MCF 10A (cell line): ENCODE results near the gene BRD7. TPM values are rescaled to one million over a fixed set of nuclear protein-coding genes. Genes with fewer than 3 reads are reported as not detected.

Source experiments
- BruUV-seq: library from RNA; stranded (reverse); fragments of 400-500 nt; replicated peaks from 2 replicates; lab custom pipeline; 2021; lab: Mats Ljungman, UMichigan
- CTCF ChIA-PET: fragments of 300-600 bp; sonication (Branson Sonifier 250); formaldehyde crosslinking; extraction: SDS; loops from one replicate; lab custom pipeline; 2021; ENCODE audit warnings: antibody characterized with exemption, inconsistent platforms; lab: Yijun Ruan, JAX
- POLR2A ChIA-PET: fragments of 300-600, 350-650 bp; sonication (Branson Sonifier 250); formaldehyde crosslinking; extraction: SDS; loops from one replicate; lab custom pipeline; 2020; ENCODE audit warnings: antibody characterized with exemption, inconsistent platforms; lab: Yijun Ruan, JAX
- DNase-seq: peaks from one replicate; pipeline ENCODE4 v3.0.0-alpha.2; 2018; ENCODE audit not compliant: unreplicated experiment
- H3K27ac Mint-ChIP-seq: one replicate; pipeline ENCODE4 v1.8.0; 2022; ENCODE audit warnings: mild to moderate bottlenecking, low read depth, mixed read lengths; ENCODE audit not compliant: unreplicated experiment
- H3K27me3 Mint-ChIP-seq: one replicate; pipeline ENCODE4 v1.8.0; 2022; ENCODE audit warnings: mixed read lengths; ENCODE audit not compliant: insufficient read depth, unreplicated experiment
- H3K36me3 Mint-ChIP-seq: one replicate; pipeline ENCODE4 v1.8.0; 2022; ENCODE audit warnings: mild to moderate bottlenecking, moderate library complexity, mixed read lengths; ENCODE audit not compliant: insufficient read depth, unreplicated experiment
- H3K4me1 Mint-ChIP-seq: one replicate; pipeline ENCODE4 v1.8.0; 2022; ENCODE audit warnings: mixed read lengths; ENCODE audit not compliant: insufficient read depth, unreplicated experiment
- H3K4me3 Mint-ChIP-seq: one replicate; pipeline ENCODE4 v1.8.0; 2022; ENCODE audit warnings: mild to moderate bottlenecking, moderate library complexity, mixed read lengths; ENCODE audit not compliant: unreplicated experiment
- H3K9me3 Mint-ChIP-seq: one replicate; pipeline ENCODE4 v1.8.0; 2022; ENCODE audit warnings: mixed read lengths; ENCODE audit not compliant: unreplicated experiment
- intact Hi-C: fragments of 100-400 bp; cut with micrococcal nuclease; formaldehyde crosslinking; loops from 2 replicates; pipeline ENCODE4 v1.14.1; 2022
- total RNA-seq: library from RNA; stranded (reverse); gene quantifications from 2 replicates; pipeline ENCODE4 v1.2.3, GENCODE V29; 2022
- TF ChIP-seq, protein P1 (sequence below): fragments of 200-600 bp; IDR thresholded peaks from one replicate; pipeline ENCODE4 v1.8.0; 2022; ENCODE audit warnings: antibody characterized with exemption, mild to moderate bottlenecking; ENCODE audit not compliant: unreplicated experiment

Gene BRD7
- total RNA-seq, 1 experiment from 2014 or later, result 75.9 TPM

- TF ChIP-seq, protein P1, sequence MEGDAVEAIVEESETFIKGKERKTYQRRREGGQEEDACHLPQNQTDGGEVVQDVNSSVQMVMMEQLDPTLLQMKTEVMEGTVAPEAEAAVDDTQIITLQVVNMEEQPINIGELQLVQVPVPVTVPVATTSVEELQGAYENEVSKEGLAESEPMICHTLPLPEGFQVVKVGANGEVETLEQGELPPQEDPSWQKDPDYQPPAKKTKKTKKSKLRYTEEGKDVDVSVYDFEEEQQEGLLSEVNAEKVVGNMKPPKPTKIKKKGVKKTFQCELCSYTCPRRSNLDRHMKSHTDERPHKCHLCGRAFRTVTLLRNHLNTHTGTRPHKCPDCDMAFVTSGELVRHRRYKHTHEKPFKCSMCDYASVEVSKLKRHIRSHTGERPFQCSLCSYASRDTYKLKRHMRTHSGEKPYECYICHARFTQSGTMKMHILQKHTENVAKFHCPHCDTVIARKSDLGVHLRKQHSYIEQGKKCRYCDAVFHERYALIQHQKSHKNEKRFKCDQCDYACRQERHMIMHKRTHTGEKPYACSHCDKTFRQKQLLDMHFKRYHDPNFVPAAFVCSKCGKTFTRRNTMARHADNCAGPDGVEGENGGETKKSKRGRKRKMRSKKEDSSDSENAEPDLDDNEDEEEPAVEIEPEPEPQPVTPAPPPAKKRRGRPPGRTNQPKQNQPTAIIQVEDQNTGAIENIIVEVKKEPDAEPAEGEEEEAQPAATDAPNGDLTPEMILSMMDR, result no peak
- Mint-ChIP-seq H3K4me3 (no peak overlapping the region), H3K9me3 (no peaks in the 10 kb centered on the region), H3K4me1 (no peaks in the 10 kb centered on the region), H3K36me3 (no peaks in the 10 kb centered on the region), H3K27me3 (no peaks in the 10 kb centered on the region), H3K27ac (no peak overlapping the region)
- DNase-seq, result no peak
- intact Hi-C loops, result no loop called here
- ChIA-PET POLR2A (no interaction called here), CTCF (interaction anchor here (0.8 to 1.2 kb wide), 2 partner anchors 9 to 521 kb away, joined by 3 to 4 read pairs; no protein-coding TSS in a partner anchor)
- no TSS peak for BruUV-seq
Measured at GRCh38 chr16:50285406-50286003, 83.3 kb downstream of the BRD7 start.

DNA sequence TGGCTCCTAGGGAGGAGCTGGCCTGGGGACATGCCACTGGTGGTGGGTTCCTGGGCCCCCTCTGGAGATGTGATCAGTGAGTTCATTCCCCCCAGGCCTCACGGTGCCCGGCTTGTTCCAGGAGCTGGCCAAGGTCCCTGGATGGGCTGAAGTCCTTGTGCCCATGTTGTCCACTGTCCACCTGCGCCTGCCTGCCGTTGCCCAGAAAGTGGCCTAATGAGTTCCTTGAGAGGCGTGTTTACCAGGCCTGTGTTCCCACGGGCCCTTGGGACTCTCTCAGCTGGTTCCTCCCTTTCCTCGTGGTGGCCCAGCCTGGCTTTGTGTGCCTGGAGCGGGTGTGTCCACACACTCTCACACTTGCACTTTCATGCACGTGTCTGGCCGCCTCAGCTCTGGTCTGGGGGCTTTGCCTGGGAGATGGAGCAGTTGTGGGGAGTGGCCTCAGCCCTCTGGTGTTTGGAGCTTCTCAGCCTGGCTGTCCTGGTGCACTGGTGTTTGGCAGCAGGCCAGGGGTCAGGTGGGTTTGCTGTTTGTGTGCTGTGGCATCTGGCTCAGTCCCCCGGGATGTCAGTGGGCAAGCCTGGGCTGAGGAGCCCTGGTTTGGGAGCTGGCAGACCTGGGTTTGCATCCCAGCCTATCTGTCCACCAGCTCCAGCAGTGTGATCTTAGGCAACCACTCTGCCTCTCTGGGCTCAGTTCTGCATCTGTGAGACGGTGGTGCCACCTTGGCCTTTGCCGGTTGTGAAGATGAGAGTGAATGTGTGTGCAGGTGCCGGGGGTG is 84.5 kb downstream of the BRD7 start:
- Mint-ChIP-seq H3K27ac (no peak overlapping the region), H3K4me3 (no peak overlapping the region), H3K36me3 (no peaks in the 10 kb centered on the region), H3K27me3 (no peaks in the 10 kb centered on the region), H3K9me3 (no peaks in the 10 kb centered on the region), H3K4me1 (no peaks in the 10 kb centered on the region)
- BruUV-seq, result no TSS peak
- DNase-seq, result no peak
- TF ChIP-seq, protein P1, result no peak
- intact Hi-C loops, result no loop called here
- POLR2A ChIA-PET, result no interaction called here
- CTCF ChIA-PET, result interaction anchor here (0.6 to 0.7 kb wide), 2 partner anchors 11 kb away, joined by 3 to 5 read pairs; no protein-coding TSS in a partner anchor

DNA sequence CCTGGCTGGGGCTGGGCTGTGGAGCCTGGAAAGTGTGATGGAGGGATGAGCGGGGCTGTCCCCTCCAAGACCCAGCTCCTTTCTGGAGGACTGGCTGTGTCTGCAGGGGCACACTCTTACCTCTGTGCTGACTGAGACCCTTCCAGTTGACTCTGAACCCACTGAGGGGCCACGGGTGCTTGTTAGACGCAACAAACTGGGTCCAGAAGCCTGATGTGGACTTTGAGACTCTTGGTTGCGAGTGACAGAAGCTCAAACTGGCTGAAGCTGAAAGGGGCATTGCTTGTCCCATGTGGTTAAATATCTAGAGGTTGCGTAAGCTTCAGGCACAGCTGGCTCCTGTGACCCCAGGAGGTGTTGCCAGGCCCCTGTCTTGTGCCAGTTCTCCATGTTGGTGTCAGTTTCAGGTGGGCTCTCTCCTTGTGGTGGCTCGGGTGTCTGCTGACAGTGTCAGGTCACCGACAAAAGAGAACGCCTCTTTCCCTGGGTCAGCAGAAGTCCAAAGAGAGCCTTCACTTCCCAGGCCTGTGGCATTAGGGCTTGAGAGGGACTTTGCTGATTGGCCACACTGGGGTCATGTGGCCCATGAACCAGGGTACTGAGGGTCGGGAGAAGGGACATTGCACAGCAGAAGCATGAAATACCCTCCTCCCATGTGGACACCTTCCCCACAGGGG is 85.7 kb downstream of the BRD7 start:
- ChIA-PET POLR2A (no interaction called here), CTCF (interaction anchor here (0.6 kb wide), 1 partner anchor 192 kb away, joined by 4 read pairs; no protein-coding TSS in a partner anchor)
- Mint-ChIP-seq H3K9me3 (no peaks in the 10 kb centered on the region), H3K27ac (no peak overlapping the region), H3K4me3 (no peak overlapping the region), H3K36me3 (no peaks in the 10 kb centered on the region), H3K4me1 (no peaks in the 10 kb centered on the region), H3K27me3 (no peaks in the 10 kb centered on the region)
- no TSS peak for BruUV-seq
- intact Hi-C loops, result no loop called here
- DNase-seq, result no peak
- TF ChIP-seq, protein P1, result no peak

GRCh38 chr16:50282010-50282538 is 86.7 kb downstream of the BRD7 start:
- TF ChIP-seq, protein P1, result no peak
- Mint-ChIP-seq H3K4me3 (no peak overlapping the region), H3K27ac (no peak overlapping the region), H3K4me1 (no peaks in the 10 kb centered on the region), H3K9me3 (no peaks in the 10 kb centered on the region), H3K27me3 (no peaks in the 10 kb centered on the region), H3K36me3 (no peaks in the 10 kb centered on the region)
- no peak for DNase-seq
- intact Hi-C loops, result no loop called here
- POLR2A ChIA-PET, result no interaction called here
- BruUV-seq, result no TSS peak
- CTCF ChIA-PET, result interaction anchor here (0.6 to 1.3 kb wide), 3 partner anchors 17 to 191 kb away, joined by 3 to 4 read pairs (median 3); no protein-coding TSS in a partner anchor
